WTC11 (cell line): Measurements from ENCODE around the gene OSBPL6.

Source experiments
- ATF6 ChIP-seq: sonication (generic); formaldehyde crosslinking; IDR thresholded peaks from 2 replicates; pipeline ENCODE4 v1.8.1; 2023; ENCODE audit warnings: mild to moderate bottlenecking, missing genetic modification reagents
- CTCF ChIP-seq: fragments of 200-600 bp; IDR thresholded peaks from 2 replicates; pipeline ENCODE4 v1.8.0; 2022; ENCODE audit warnings: antibody characterized with exemption
- HMGXB4 ChIP-seq: sonication (generic); formaldehyde crosslinking; IDR thresholded peaks from 2 replicates; pipeline ENCODE4 v1.8.1; 2023; ENCODE audit warnings: mild to moderate bottlenecking, moderate library complexity, missing genetic modification reagents
- MAX ChIP-seq: sonication (generic); formaldehyde crosslinking; IDR thresholded peaks from 2 replicates; pipeline ENCODE4 v1.8.0; 2022; ENCODE audit warnings: mild to moderate bottlenecking, missing genetic modification reagents
- USF2 ChIP-seq: sonication (generic); formaldehyde crosslinking; IDR thresholded peaks from 2 replicates; pipeline ENCODE4 v1.8.1; 2023; ENCODE audit warnings: mild to moderate bottlenecking, missing genetic modification reagents, moderate library complexity
- ZNF423 ChIP-seq: fragments of 250-450 bp; sonication (Bioruptor Pico); IDR thresholded peaks from 2 replicates; pipeline ENCODE4 v2.1.2; 2022; ENCODE audit warnings: mild to moderate bottlenecking, moderate library complexity

- no peak for TF ChIP-seq CTCF
- TF ChIP-seq ZNF423 (CRISPR knock-in tag) = no peak
- TF ChIP-seq MAX (CRISPR knock-in tag) = no peak
- TF ChIP-seq USF2 (CRISPR knock-in tag) = no peak
- TF ChIP-seq ATF6 (CRISPR knock-in tag) = no peak
- TF ChIP-seq HMGXB4 (CRISPR knock-in tag) = no peak
Observed at GRCh38 chr2:178292586-178292985, 98.3 kb downstream of the OSBPL6 start.
